Spleen (tissue), 11 donors: Measurements from ENCODE around the gene ADD2. TPM values are rescaled to one million over a fixed set of nuclear protein-coding genes. Genes with fewer than 3 reads are reported as not detected.

Source experiments
- DNase-seq: peaks from one replicate; pipeline ENCODE4 v3.0.0-alpha.2; 2020
- H3K27ac ChIP-seq, 8 donors: fragments of 200-600 bp; sonication (generic) in 7 of 8; 1 replicate in 4 of 8; 2 replicates in 4 of 8; pipeline versions ENCODE4 v1.5.0 to v1.8.0; 2016 to 2021; ENCODE audit warnings: inconsistent platforms in 4 of 8, mild to moderate bottlenecking in 4 of 8, moderate library complexity in 1 of 8
- H3K27me3 ChIP-seq, 7 donors: fragments of 200-600 bp; sonication (generic) in 6 of 7; replicated peaks in 1 of 7; 1 replicate in 4 of 7; 2 replicates in 3 of 7; pipeline versions ENCODE4 v1.5.0 to v1.8.0; 2016 to 2021; ENCODE audit warnings: inconsistent platforms in 3 of 7, mild to moderate bottlenecking in 1 of 7
- H3K36me3 ChIP-seq, 6 donors: fragments of 200-600 bp; sonication (generic) in 5 of 6; 1 replicate in 4 of 6; 2 replicates in 2 of 6; pipeline versions ENCODE4 v1.5.0 to v1.8.0; 2016 to 2021; ENCODE audit warnings: inconsistent platforms in 2 of 6
- H3K4me1 ChIP-seq, 6 donors: fragments of 200-600 bp; sonication (generic) in 5 of 6; 1 replicate in 3 of 6; 2 replicates in 3 of 6; pipeline versions ENCODE4 v1.5.0 to v1.8.0; 2016 to 2021; ENCODE audit warnings: inconsistent platforms in 3 of 6
- H3K4me3 ChIP-seq, 8 donors: fragments of 200-600 bp; sonication (generic) in 7 of 8; 1 replicate in 4 of 8; 2 replicates in 4 of 8; pipeline versions ENCODE4 v1.5.0 to v1.8.0; 2016 to 2021; ENCODE audit warnings: inconsistent platforms in 4 of 8, mild to moderate bottlenecking in 4 of 8, moderate library complexity in 2 of 8
- H3K9me3 ChIP-seq, 8 donors: fragments of 200-600 bp; sonication (generic) in 7 of 8; 1 replicate in 4 of 8; 2 replicates in 4 of 8; pipeline versions ENCODE4 v1.5.0 to v1.8.0; 2016 to 2021; ENCODE audit warnings: inconsistent platforms in 4 of 8
- POLR2A ChIP-seq, 3 donors: fragments of 450-650 bp; IDR thresholded peaks; one replicate each; pipeline ENCODE4 v1.5.1; 2017; ENCODE audit warnings: antibody characterized with exemption in 3 of 3, mild to moderate bottlenecking in 1 of 3
- POLR2AphosphoS5 ChIP-seq, 3 donors: sonication (generic); formaldehyde crosslinking; IDR thresholded peaks; one replicate each; pipeline ENCODE4 v1.5.1; 2017; ENCODE audit warnings: antibody characterized with exemption in 3 of 3
- WGBS, 5 donors: extraction: QIAGEN DNeasy Blood & Tissue Kit in 3 of 5; methylation state at CpG; one replicate each; pipeline versions ENCODE4 v1.1.5 to v1.1.7; 2013 to 2018; 5-methylcytosine and 5-hydroxymethylcytosine counted together
- intact Hi-C: fragments of 100-400 bp; cut with DNase I; formaldehyde crosslinking; loops from one replicate; pipeline ENCODE4 v1.15.0; 2023; ENCODE audit warnings: low total_unique reads
- polyA plus RNA-seq, 3 donors: library from polyadenylated mRNA; stranded (reverse); fragments of 200-250 nt; gene quantifications; one replicate each; pipeline ENCODE4 v1.2.1, GENCODE V29; 2013
- total RNA-seq, 7 donors: library from RNA; depleted of rRNA in 3 of 7; stranded (reverse); fragments of >200 nt in 3 of 7; fragmentation: NEBNext Ultra II Directional in 4 of 7; extraction: Animal tissue kit (Norgen Biotek cat#: 25700) in 4 of 7; gene quantifications; one replicate each; pipeline versions ENCODE4 v1.1.0 to v1.2.1, GENCODE V29; 2016 to 2021
- TF ChIP-seq, protein P1 (sequence below), 11 experiments: fragments of 200-600 bp in 7 of 11; fragments of 450-650 bp in 4 of 11; sonication (generic) in 4 of 11; IDR thresholded peaks in 8 of 11; conservative IDR thresholded peaks in 3 of 11; 1 replicate in 7 of 11; 2 replicates in 4 of 11; pipeline versions ENCODE4 v1.4.0 to v1.8.0; 2016 to 2021; ENCODE audit warnings: antibody characterized with exemption in 11 of 11, inconsistent platforms in 4 of 11, mild to moderate bottlenecking in 1 of 11
- donor health status: healthy with polysubstance abuse.
- donor health status: DM: no; HTN: no; CAD: no; lungs with moderate emphysema.
- donor health status: DM: no; HTN: no; CAD: no.
- donor health status: Bipolar disorder and iron deficiency.
- donor health status: healthy.
- donor health status: DM: no; HTN: no; CAD: no.
- donor health status: DM: yes; HTN: yes; CAD: no.

The ADD2 gene
- total and polyA plus RNA-seq, 10 donors, result 0.47 to 7.1 (median 3.8) TPM

GRCh38 chr2:70638561-70638960 is 129.4 kb downstream of the ADD2 start:
- Histone ChIP-seq H3K36me3 (no peaks in the 10 kb centered on the region), H3K27me3 (peaks cover 0 to 23% (median 0%) of the 10 kb centered on the region in 7 donors), H3K4me3 (no peak overlapping the region), H3K27ac (no peak overlapping the region), H3K9me3 (peaks cover 0 to 16% (median 8%) of the 10 kb centered on the region in 8 donors), H3K4me1 (no peaks in the 10 kb centered on the region)
- intact Hi-C loops, result no loop called here
- 56 to 72% (median 66%) methylated on average over 2 of the region's 2 CpGs for WGBS, 5 donors
- TF ChIP-seq POLR2A (IDR thresholded peaks at IDR 0.05) (no peak), POLR2AphosphoS5 (IDR thresholded peaks at IDR 0.05) (no peak)
- TF ChIP-seq, protein P1, sequence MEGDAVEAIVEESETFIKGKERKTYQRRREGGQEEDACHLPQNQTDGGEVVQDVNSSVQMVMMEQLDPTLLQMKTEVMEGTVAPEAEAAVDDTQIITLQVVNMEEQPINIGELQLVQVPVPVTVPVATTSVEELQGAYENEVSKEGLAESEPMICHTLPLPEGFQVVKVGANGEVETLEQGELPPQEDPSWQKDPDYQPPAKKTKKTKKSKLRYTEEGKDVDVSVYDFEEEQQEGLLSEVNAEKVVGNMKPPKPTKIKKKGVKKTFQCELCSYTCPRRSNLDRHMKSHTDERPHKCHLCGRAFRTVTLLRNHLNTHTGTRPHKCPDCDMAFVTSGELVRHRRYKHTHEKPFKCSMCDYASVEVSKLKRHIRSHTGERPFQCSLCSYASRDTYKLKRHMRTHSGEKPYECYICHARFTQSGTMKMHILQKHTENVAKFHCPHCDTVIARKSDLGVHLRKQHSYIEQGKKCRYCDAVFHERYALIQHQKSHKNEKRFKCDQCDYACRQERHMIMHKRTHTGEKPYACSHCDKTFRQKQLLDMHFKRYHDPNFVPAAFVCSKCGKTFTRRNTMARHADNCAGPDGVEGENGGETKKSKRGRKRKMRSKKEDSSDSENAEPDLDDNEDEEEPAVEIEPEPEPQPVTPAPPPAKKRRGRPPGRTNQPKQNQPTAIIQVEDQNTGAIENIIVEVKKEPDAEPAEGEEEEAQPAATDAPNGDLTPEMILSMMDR (IDR thresholded peaks at IDR 0.05 in 8 of 11, conservative IDR thresholded peaks at IDR 0.05 in 3 of 11), result no peak
- DNase-seq, result no peak

DNA sequence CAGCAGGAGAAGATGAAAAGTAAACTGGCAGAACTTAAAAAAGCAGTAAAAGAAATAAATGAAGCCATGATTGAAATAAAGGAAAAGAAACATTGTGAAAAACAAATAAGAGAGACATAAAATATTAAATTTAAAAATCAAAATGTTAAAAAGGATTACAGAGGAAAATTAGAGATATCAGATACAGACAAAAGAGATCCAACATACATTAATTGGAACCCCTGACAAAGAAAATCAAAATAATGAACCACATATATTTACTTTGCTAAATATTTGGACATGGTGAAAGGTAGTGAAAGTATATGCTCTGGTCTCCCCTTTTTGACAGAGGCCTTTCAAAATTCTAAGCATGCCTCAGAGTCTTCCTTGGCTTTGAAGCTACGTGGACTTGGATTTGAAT is 134.5 kb downstream of the ADD2 start:
- 43 to 81% (median 67%) methylated on average over 1 of the region's 1 CpG for whole genome bisulfite sequencing, 5 donors
- no peak for DNase-seq
- H3K27ac ChIP-seq, result no peak overlapping the region
- H3K4me1 ChIP-seq, result no peaks in the 10 kb centered on the region
- TF ChIP-seq, protein P1 (IDR thresholded peaks at IDR 0.05 in 8 of 11, conservative IDR thresholded peaks at IDR 0.05 in 3 of 11), result no peak
- TF ChIP-seq POLR2AphosphoS5 (IDR thresholded peaks at IDR 0.05) (no peak), POLR2A (IDR thresholded peaks at IDR 0.05) (no peak)
- intact Hi-C loops, result no loop called here
- H3K9me3 ChIP-seq, result peaks cover 0 to 25% (median 15%) of the 10 kb centered on the region in 8 donors
- H3K36me3 ChIP-seq, result no peaks in the 10 kb centered on the region
- H3K4me3 ChIP-seq, result no peak overlapping the region
- H3K27me3 ChIP-seq, result no peaks in the 10 kb centered on the region

DNA sequence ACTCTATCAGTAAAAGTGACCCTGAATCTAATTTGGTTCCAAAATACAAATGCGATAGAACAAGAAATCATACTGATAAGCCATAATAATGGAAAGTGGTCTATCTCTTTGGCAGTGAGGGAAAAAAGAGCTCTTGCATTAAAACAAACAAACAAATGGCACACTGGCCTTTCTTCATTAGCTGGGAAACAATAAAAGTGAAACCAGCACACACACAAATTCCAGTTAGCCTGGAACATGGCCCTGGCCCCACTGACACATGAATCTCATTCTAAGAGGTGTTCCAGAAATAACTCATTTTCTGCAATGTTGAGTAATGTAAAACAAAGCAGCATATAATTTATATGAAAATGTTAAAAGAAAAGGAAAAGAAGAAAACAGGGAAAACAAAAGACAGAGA is 135.0 kb downstream of the ADD2 start:
- TF ChIP-seq POLR2A (IDR thresholded peaks at IDR 0.05) (no peak), POLR2AphosphoS5 (IDR thresholded peaks at IDR 0.05) (no peak)
- TF ChIP-seq, protein P1 (IDR thresholded peaks at IDR 0.05 in 8 of 11, conservative IDR thresholded peaks at IDR 0.05 in 3 of 11), result no peak
- Histone ChIP-seq H3K4me1 (no peaks in the 10 kb centered on the region), H3K27ac (no peak overlapping the region), H3K36me3 (no peaks in the 10 kb centered on the region), H3K4me3 (no peak overlapping the region), H3K27me3 (no peaks in the 10 kb centered on the region), H3K9me3 (peaks cover 0 to 25% (median 13%) of the 10 kb centered on the region in 8 donors)
- no peak for DNase-seq
- intact Hi-C loops, result no loop called here
- 78 to 94% (median 81%) methylated on average over 1 of the region's 1 CpG for WGBS, 5 donors

- no peaks in the 10 kb centered on the region for H3K4me1 ChIP-seq
- WGBS, 5 donors, result 37 to 69% (median 42%) methylated on average over 1 of the region's 1 CpG
- DNase-seq, result no peak
- no peak overlapping the region for H3K27ac ChIP-seq
- no peak overlapping the region for H3K4me3 ChIP-seq
- TF ChIP-seq POLR2A (IDR thresholded peaks at IDR 0.05) (no peak), POLR2AphosphoS5 (IDR thresholded peaks at IDR 0.05) (no peak)
- TF ChIP-seq, protein P1 (IDR thresholded peaks at IDR 0.05 in 8 of 11, conservative IDR thresholded peaks at IDR 0.05 in 3 of 11), result no peak
- H3K36me3 ChIP-seq, result no peaks in the 10 kb centered on the region
- H3K9me3 ChIP-seq, result peaks cover 0 to 25% (median 13%) of the 10 kb centered on the region in 8 donors
- no peaks in the 10 kb centered on the region for H3K27me3 ChIP-seq
- intact Hi-C loops, result no loop called here
Observed at GRCh38 chr2:70632388-70632787, 135.6 kb downstream of the ADD2 start.
